Activated T-helper 2 cell treated with anti-CD3 and anti-CD28 coated beads, Interferon-gamma antibody, Interleukin-2, Interleukin-4, amounts not matched to agents 10 μg/mL and 5 μg/mL and 100 μg/mL, durations not matched to agents 14 hours and 24 hours and 36 hours (primary cell): Measurements from ENCODE around the gene CHRNA5. TPM values are rescaled to one million over a fixed set of nuclear protein-coding genes. Genes with fewer than 3 reads are reported as not detected.

Experiments used
- DNase-seq: peaks from one replicate; pipeline ENCODE4 v3.0.0; 2021; ENCODE audit warnings: low spot score
- H3K27ac Mint-ChIP-seq: one replicate; pipeline ENCODE4 v1.8.0; 2021; ENCODE audit warnings: mixed read lengths
- H3K27me3 Mint-ChIP-seq: one replicate; pipeline ENCODE4 v1.8.0; 2021; ENCODE audit warnings: low read depth, mixed read lengths
- H3K36me3 Mint-ChIP-seq: one replicate; pipeline ENCODE4 v1.8.0; 2021; ENCODE audit warnings: low read depth, mixed read lengths
- H3K4me1 Mint-ChIP-seq: one replicate; pipeline ENCODE4 v1.8.0; 2021; ENCODE audit warnings: low read depth, mixed read lengths
- H3K4me3 Mint-ChIP-seq: one replicate; pipeline ENCODE4 v1.8.0; 2021; ENCODE audit warnings: low read depth, mild to moderate bottlenecking, moderate library complexity, mixed read lengths
- H3K9me3 Mint-ChIP-seq: one replicate; pipeline ENCODE4 v1.8.0; 2021; ENCODE audit warnings: mixed read lengths
- intact Hi-C: fragments of 100-400 bp; cut with micrococcal nuclease; formaldehyde crosslinking; loops from one replicate; pipeline ENCODE4 v1.15.1; 2023
- total RNA-seq: library from RNA; stranded (reverse); gene quantifications from 2 replicates; pipeline ENCODE4 v1.2.3, GENCODE V29; 2022

The CHRNA5 gene
- total RNA-seq, 1 donor from 2014 or later: 6.5 TPM

DNA sequence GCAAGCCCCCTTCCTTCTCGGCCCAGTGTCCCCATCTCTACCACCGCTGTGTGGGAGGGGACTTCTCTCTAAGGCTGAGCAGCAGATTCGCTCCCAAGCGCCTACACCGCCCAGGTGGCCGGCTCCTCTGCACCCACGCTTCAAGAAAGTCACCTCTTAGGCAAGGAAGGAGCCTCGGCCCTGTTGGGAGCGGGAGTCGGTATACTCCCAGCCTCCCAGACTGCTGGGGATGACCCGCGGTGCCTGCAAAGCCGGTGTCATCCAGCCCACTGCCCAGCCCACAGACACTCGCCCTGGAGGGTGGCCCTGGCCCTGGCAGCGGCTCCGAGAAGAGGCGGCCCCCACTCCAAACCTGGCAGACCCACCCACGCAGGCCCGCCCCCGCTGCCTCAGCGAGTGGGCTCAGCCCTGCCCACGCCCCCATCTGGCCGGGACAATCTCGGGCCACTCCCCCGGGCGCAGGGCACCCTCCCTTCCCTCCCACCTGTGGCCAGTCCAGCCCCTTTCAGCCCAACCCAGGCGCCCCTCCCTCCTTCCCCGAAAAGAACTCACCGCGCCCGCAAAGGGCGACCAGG is 75.3 kb downstream of the CHRNA5 start:
- peak overlapping the region; percentile 26 for H3K4me3 Mint-ChIP-seq
- intact Hi-C loops: loop anchor here (1.0 kb wide), 1 partner anchor 69 kb away; no protein-coding TSS in a partner anchor
- no peaks in the 10 kb centered on the region for H3K36me3 Mint-ChIP-seq
- no peak for DNase-seq
- no peaks in the 10 kb centered on the region for H3K9me3 Mint-ChIP-seq
- peaks cover 8% of the 10 kb centered on the region for H3K27me3 Mint-ChIP-seq
- peaks cover 7% of the 10 kb centered on the region for H3K4me1 Mint-ChIP-seq
- H3K27ac Mint-ChIP-seq: no peak overlapping the region

DNA sequence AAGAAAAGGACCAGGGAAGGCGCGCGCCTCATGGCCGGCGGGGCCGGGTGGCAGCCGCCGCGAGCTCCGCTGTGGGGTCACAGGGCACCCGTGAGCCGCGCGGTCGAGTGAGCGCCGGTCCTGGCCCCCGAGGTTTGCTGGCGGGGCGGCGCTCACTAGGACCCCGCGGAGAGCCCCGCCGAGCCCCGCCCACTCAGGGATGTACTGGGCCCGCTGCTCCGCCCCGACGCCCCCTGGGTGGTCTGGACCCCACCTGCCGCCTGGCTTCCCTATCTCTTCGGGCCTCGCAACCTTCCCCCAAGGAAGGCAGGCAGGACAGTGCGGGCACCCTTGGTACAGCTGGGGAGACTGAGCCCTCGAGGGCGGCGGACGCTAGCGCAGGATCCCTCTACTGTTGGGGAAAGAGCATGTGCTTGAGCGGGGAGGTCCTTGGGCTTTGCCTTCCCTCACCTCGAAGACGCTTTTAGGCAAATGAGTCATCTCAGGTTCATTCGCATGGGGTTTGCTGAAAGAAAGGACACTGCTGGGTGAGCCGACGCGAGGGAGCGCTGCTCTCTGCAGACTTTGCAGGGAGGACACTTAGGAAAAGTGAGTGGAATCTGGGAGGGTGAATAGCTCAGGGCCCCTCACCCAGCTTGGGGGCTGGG is 75.9 kb downstream of the CHRNA5 start, which contains the start of gene CHRNB4:
TSS of gene CHRNB4 (minus strand) at position 109 of the 647 bp plus-strand sequence. CDS start at position 32, 77 bp downstream.
- Mint-ChIP-seq H3K27me3 (peaks cover 12% of the 10 kb centered on the region), H3K9me3 (no peaks in the 10 kb centered on the region), H3K4me3 (peak within 1 kb of the TSS; percentile 61), H3K36me3 (no peaks in the 10 kb centered on the region), H3K27ac (no peak within 1 kb of the TSS), H3K4me1 (peaks cover 7% of the 10 kb centered on the region)
- no peak for DNase-seq
- intact Hi-C loops: no loop called here

GRCh38 chr15:78641749-78642275 is 76.5 kb downstream of the CHRNA5 start:
- H3K36me3 Mint-ChIP-seq: no peaks in the 10 kb centered on the region
- H3K27ac Mint-ChIP-seq: no peak overlapping the region
- intact Hi-C loops: no loop called here
- no peaks in the 10 kb centered on the region for H3K9me3 Mint-ChIP-seq
- H3K4me1 Mint-ChIP-seq: peaks cover 7% of the 10 kb centered on the region
- H3K4me3 Mint-ChIP-seq: peak overlapping the region; percentile 61
- H3K27me3 Mint-ChIP-seq: peaks cover 13% of the 10 kb centered on the region
- no peak for DNase-seq

GRCh38 chr15:78642331-78642730 is 77.0 kb downstream of the CHRNA5 start:
- Mint-ChIP-seq H3K4me3 (no peak overlapping the region), H3K27me3 (peaks cover 13% of the 10 kb centered on the region), H3K27ac (no peak overlapping the region), H3K9me3 (no peaks in the 10 kb centered on the region), H3K4me1 (peaks cover 7% of the 10 kb centered on the region), H3K36me3 (no peaks in the 10 kb centered on the region)
- intact Hi-C loops: no loop called here
- DNase-seq: no peak

Other genes with a start within 250 kb of the CHRNA5 start
- 0.57 TPM in 1 of 2 replicates, not detected in the other for gene CRABP1, start 225.2 kb upstream of the CHRNA5 start, total RNA-seq
- gene IREB2, start 127.3 kb upstream of the CHRNA5 start, total RNA-seq: 97.8 and 101 TPM in 2 replicates
- gene HYKK, start 57.9 kb upstream of the CHRNA5 start, total RNA-seq: 0.74 and 0.89 TPM in 2 replicates
- gene PSMA4, start 25.1 kb upstream of the CHRNA5 start, total RNA-seq: 330 and 331 TPM in 2 replicates
- gene CHRNA3, start 55.5 kb downstream of the CHRNA5 start, total RNA-seq: not detected in 2 replicates
- not detected in 2 replicates for gene CHRNB4, start 75.7 kb downstream of the CHRNA5 start, total RNA-seq
- gene ADAMTS7, start 245.9 kb downstream of the CHRNA5 start, total RNA-seq: 6.9 and 7.2 TPM in 2 replicates